K562 (cell line): Measurements from ENCODE around the gene STK24. TPM values are rescaled to one million over a fixed set of nuclear protein-coding genes. Genes with fewer than 3 reads are reported as not detected.

Experiments used
- ATAC-seq: fragments of 200-7000 bp; cut with Tn5 transposase; 3 replicates; pipeline ENCODE4 v1.9.1; 2020; ENCODE audit warnings: moderate library complexity
- BruUV-seq: library from RNA; stranded (reverse); fragments of 400-500 nt; replicated peaks from 2 replicates; lab custom pipeline; 2021; lab: Mats Ljungman, UMichigan
- CTCF ChIA-PET: fragments of 300-600 bp; formaldehyde crosslinking; extraction: SDS; loops from one replicate; lab custom pipeline; 2021; ENCODE audit warnings: low intra/inter-chr PET ratio; lab: Yijun Ruan, JAX
- POLR2A ChIA-PET: fragments of 300-600, 350-650 bp; sonication (Branson Sonifier 250); formaldehyde crosslinking; extraction: SDS; loops from one replicate; lab custom pipeline; 2021; ENCODE audit warnings: antibody characterized with exemption, inconsistent platforms; lab: Yijun Ruan, JAX
- DNase-seq, 4 experiments: peaks; one replicate each; pipeline versions ENCODE4 v3.0.0 to v3.0.0-alpha.2; 2011 to 2018; ENCODE audit warnings: low spot score in 3 of 4, mixed read lengths in 3 of 4; ENCODE audit errors: extremely low read depth in 1 of 4
- FAIRE-seq: peaks from 2 replicates; lab custom pipeline; 2011; peaks lifted over from hg19 to GRCh38; lab: Jason Lieb, UNC
- H2AFZ ChIP-seq: 2 replicates; pipeline ENCODE4 v1.6.0; 2011; ENCODE audit warnings: low read depth, low read length, control low read depth, inconsistent platforms
- H3K27ac ChIP-seq: fragments of 200-600 bp; 3 replicates; pipeline ENCODE4 v1.8.0; 2011; ENCODE audit warnings: low read depth, mild to moderate bottlenecking, control low read depth, inconsistent platforms, low read length, moderate library complexity, mixed read lengths; ENCODE audit errors: extremely low read depth
- H3K27me3 ChIP-seq, 2 experiments: fragments of 300-600 bp in 1 of 2; 2 replicates in 1 of 2; 3 replicates in 1 of 2; pipeline versions ENCODE4 v1.6.0 to v1.8.0; 2011; ENCODE audit warnings: inconsistent platforms in 2 of 2, low read length in 2 of 2, mild to moderate bottlenecking in 1 of 2, mixed read lengths in 1 of 2, moderate library complexity in 1 of 2; ENCODE audit not compliant: control insufficient read depth in 2 of 2, insufficient read depth in 2 of 2
- H3K36me3 ChIP-seq: fragments of 300-600 bp; 3 replicates; pipeline ENCODE4 v1.8.0; 2011; ENCODE audit warnings: mild to moderate bottlenecking, low read length, inconsistent platforms; ENCODE audit not compliant: control insufficient read depth, insufficient read depth
- H3K4me1 ChIP-seq, 2 experiments: fragments of 200-600 bp in 1 of 2; replicated peaks in 1 of 2; 2 replicates in 1 of 2; 3 replicates in 1 of 2; pipeline versions ENCODE4 v1.5.1 to v1.8.0; 2011; ENCODE audit warnings: inconsistent platforms in 2 of 2, low read length in 2 of 2, mild to moderate bottlenecking in 1 of 2, mixed read lengths in 1 of 2, moderate library complexity in 1 of 2; ENCODE audit not compliant: control insufficient read depth in 2 of 2, insufficient read depth in 2 of 2
- H3K4me2 ChIP-seq: 2 replicates; pipeline ENCODE4 v1.6.1; 2011; ENCODE audit warnings: low read length, control low read depth, inconsistent platforms, mixed read lengths; ENCODE audit not compliant: insufficient read depth
- H3K4me3 ChIP-seq: fragments of 200-600 bp; sonication (generic), shearing (Covaris generic); 2 replicates; pipeline ENCODE4 v1.5.1; 2016; ENCODE audit warnings: control low read depth, inconsistent platforms
- H3K79me2 ChIP-seq: fragments of 200-600 bp; 3 replicates; pipeline ENCODE4 v1.8.0; 2011; ENCODE audit warnings: low read length, inconsistent platforms; ENCODE audit not compliant: control insufficient read depth, insufficient read depth
- H3K9ac ChIP-seq, 2 experiments: 2 replicates each; pipeline versions ENCODE4 v1.6.0 to v1.6.1; 2011; ENCODE audit warnings: low read depth in 2 of 2, low read length in 2 of 2, control low read depth in 1 of 2, inconsistent platforms in 1 of 2, mild to moderate bottlenecking in 1 of 2, mixed read lengths in 1 of 2; ENCODE audit not compliant: insufficient read depth in 1 of 2
- H3K9me1 ChIP-seq: one replicate; pipeline ENCODE4 v1.6.0; 2011; ENCODE audit warnings: inconsistent platforms, mild to moderate bottlenecking, low read length, moderate library complexity; ENCODE audit not compliant: control insufficient read depth, insufficient read depth
- H3K9me3 ChIP-seq: replicated peaks from 2 replicates; pipeline ENCODE4 v1.5.1; 2011; ENCODE audit warnings: low read depth, low read length, inconsistent platforms; ENCODE audit not compliant: control insufficient read depth, insufficient read depth
- H4K20me1 ChIP-seq: replicated peaks from 2 replicates; pipeline ENCODE4 v1.6.1; 2011; ENCODE audit warnings: low read length, inconsistent platforms, mixed read lengths; ENCODE audit not compliant: control insufficient read depth, insufficient read depth
- KLF1 ChIP-seq: fragments of 450-650 bp; IDR thresholded peaks from 2 replicates; pipeline ENCODE4 v1.6.1; 2016; ENCODE audit warnings: missing genetic modification characterization, missing compliant biosample characterization
- MYC ChIP-seq, 2 experiments: fragments of 250-450 bp in 1 of 2; sonication (Bioruptor Pico) in 1 of 2; IDR thresholded peaks; 2 replicates each; pipeline versions ENCODE4 v1.5.1 to v1.6.1; 2012 to 2021; ENCODE audit warnings: low read depth in 2 of 2, borderline replicate concordance in 1 of 2, improper control_type of control experiment in 1 of 2, low read length in 1 of 2, mild to moderate bottlenecking in 1 of 2, moderate library complexity in 1 of 2
- WGBS: fragments of 100-300 bp; shearing (Covaris generic); methylation state at CpG from one replicate; pipeline ENCODE4 v1.1.6; 2016; ENCODE audit warnings: low coverage, mixed read lengths; ENCODE audit not compliant: insufficient coverage; ENCODE audit errors: missing lambda C conversion rate; 5-methylcytosine and 5-hydroxymethylcytosine counted together
- in situ Hi-C: fragments of 300-500 bp; cut with MboI; formaldehyde crosslinking; loops from 4 replicates; pipeline ENCODE4 v1.15.0; 2018; ENCODE audit warnings: inconsistent platforms, mixed read lengths
- intact Hi-C: fragments of 100-400 bp; cut with micrococcal nuclease; formaldehyde crosslinking; loops from 2 replicates; pipeline ENCODE4 v1.14.2; 2022
- polyA plus RNA-seq, 8 experiments: library from polyadenylated mRNA; depleted of rRNA in 4 of 8; stranded (reverse) in 5 of 8; unstranded in 3 of 8; fragments of >200 nt; fragmentation: Nextera tagmentation in 2 of 8; fragmentation: Illumina TruSeq in 1 of 8; extraction: Ambion mirVana in 2 of 8; extraction: Trizol in 1 of 8; gene quantifications; 2 replicates each; pipeline versions ENCODE4 v1.2.1 to v1.2.3, GENCODE V29; 2011 to 2014; ENCODE audit warnings: inconsistent platforms in 1 of 8, missing spikeins in 1 of 8
- total RNA-seq, 7 experiments: library from RNA; depleted of rRNA in 6 of 7; stranded (reverse); fragments of >200 nt in 6 of 7; fragmentation: Illumina TruSeq in 2 of 7; extraction: Trizol in 2 of 7; gene quantifications; 2 replicates each; pipeline versions ENCODE4 v1.2.1 to v1.2.3, GENCODE V29; 2011 to 2021; ENCODE audit warnings: low replicate concordance in 1 of 7
- TF ChIP-seq, protein P1 (sequence below): fragments of 450-650 bp; conservative IDR thresholded peaks from 2 replicates; pipeline ENCODE4 v1.6.1; 2016; ENCODE audit warnings: missing genetic modification characterization, low read depth, mild to moderate bottlenecking, control low read depth, missing compliant biosample characterization

The STK24 gene
- total and polyA plus RNA-seq, 9 of the 15 experiments (the other 6 are each of a cell fraction or from before 2014, with no cell fraction given), result 3.8 to 78.4 (median 28.2) TPM

DNA sequence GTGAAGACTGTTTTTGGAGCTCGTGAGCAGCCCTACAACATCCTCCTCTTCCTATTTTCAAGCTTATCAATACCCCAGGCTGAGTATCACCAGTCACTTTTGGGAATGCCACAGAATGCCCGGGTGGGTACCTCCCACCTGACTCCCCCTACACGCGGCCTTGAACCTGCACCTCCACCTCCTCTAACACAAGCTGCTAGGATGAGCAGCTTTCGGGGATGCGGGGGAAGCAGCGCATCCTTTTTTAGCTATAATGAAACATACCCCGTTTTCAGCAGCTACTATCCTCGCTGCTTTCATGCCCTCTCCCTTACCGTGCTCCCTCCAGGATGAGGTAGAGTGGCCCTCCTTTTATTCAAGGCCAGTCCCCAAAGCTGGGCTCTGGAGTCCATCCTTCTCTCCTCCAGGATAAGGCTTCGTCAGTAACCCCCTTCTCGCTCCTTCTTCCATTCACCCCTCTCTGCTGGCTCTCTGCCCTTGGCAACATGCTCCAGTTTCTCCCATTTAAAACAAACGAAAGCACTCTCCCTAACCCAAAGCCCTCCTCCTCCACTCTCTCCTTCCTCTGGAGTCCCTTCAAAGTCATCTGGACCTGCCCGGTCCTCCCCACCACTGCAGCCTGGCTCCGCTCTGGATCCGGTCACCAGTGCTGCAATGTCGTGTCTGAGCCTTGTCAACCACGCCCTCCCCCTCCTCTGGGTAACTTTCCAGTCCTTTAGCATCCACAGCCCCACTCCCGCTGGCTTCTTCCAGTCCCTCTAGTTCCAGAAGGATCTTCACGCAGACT is 55.3 kb downstream of the STK24 start:
- no peak for ATAC-seq
- TF ChIP-seq MYC (IDR thresholded peaks at IDR 0.05; ENCODE audit: low read depth, low read length) (no peak), MYC (CRISPR knock-in tag; IDR thresholded peaks at IDR 0.05; ENCODE audit: borderline replicate concordance, low read depth) (no peak), KLF1 (tag) (no peak)
- TF ChIP-seq, protein P1, sequence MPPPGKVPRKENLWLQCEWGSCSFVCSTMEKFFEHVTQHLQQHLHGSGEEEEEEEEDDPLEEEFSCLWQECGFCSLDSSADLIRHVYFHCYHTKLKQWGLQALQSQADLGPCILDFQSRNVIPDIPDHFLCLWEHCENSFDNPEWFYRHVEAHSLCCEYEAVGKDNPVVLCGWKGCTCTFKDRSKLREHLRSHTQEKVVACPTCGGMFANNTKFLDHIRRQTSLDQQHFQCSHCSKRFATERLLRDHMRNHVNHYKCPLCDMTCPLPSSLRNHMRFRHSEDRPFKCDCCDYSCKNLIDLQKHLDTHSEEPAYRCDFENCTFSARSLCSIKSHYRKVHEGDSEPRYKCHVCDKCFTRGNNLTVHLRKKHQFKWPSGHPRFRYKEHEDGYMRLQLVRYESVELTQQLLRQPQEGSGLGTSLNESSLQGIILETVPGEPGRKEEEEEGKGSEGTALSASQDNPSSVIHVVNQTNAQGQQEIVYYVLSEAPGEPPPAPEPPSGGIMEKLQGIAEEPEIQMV (tag), result no peak
- POLR2A ChIA-PET, result interaction anchor here (1.0 to 1.2 kb wide), 3 partner anchors 13 to 27 kb away, joined by 3 read pairs; no protein-coding TSS in a partner anchor

More for the DNA sequence above, 55.3 kb downstream of the STK24 start:
- H3K4me3 ChIP-seq, result no peak overlapping the region
- no peaks in the 10 kb centered on the region for H3K9me3 ChIP-seq
- peaks cover 33% of the 10 kb centered on the region for H4K20me1 ChIP-seq
- H3K9me1 ChIP-seq, result peaks cover 6% of the 10 kb centered on the region
- intact Hi-C loops (no loop called here), in situ Hi-C loops (no loop called here)
- H3K27me3 ChIP-seq, result no peaks in the 10 kb centered on the region
- peaks cover 22% of the 10 kb centered on the region; the same call in 1 of the 3 replicates for H3K36me3 ChIP-seq
- DNase-seq (no peak), FAIRE-seq (no peak)
- H2AFZ ChIP-seq, result no peak overlapping the region
- H3K27ac ChIP-seq, result no peak overlapping the region
- no peak overlapping the region for H3K4me2 ChIP-seq
- 80% methylated on average over 13 of the region's 20 CpGs for WGBS
- peaks cover 2 to 3% of the 10 kb centered on the region in 2 experiments; a peak in 2 of 5 replicates for H3K4me1 ChIP-seq
- CTCF ChIA-PET, result no interaction called here
- H3K79me2 ChIP-seq, result peaks cover 74% of the 10 kb centered on the region
- peak overlapping the region in 1 of 2 experiments; percentile 45; a peak in 1 of 4 replicates for H3K9ac ChIP-seq
- BruUV-seq, result no TSS peak
